ENCODE data around the gene SFT2D1.

DNA sequence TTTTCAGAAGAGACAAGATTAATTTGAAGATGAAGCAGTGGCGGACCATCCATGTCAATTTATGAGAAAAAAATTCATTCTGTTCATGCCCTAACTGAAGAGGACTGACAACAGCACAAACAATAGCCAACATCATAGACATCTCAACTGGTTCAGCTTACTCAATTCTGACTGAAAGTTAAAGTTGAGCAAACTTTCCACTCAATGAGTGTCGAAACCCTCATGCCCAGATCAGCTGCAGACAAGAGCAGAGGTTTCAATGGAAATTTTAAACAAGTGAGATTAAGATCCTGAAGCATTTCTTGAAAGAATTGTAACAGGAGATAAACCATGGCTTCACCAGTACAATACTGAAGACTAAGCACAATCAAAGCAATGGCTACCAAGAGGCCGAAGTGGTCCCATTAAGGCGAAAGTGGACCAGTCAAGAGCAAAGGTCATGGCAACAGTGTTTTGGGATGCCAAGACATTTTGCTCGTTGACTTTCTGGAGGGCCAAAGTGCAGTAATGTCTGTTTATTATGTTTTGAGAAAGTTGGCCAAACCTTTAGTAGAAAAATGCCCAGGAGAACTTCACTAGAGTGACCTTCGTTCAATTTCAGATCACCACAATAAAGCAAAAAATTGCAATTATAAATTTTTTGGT lies 6.1 kb upstream of the SFT2D1 start:
- TF ChIP-seq POLR2A (IDR thresholded peaks at IDR 0.05) (no peak), EP300 (IDR thresholded peaks at IDR 0.05) (no peak)
- TF ChIP-seq, protein P1, sequence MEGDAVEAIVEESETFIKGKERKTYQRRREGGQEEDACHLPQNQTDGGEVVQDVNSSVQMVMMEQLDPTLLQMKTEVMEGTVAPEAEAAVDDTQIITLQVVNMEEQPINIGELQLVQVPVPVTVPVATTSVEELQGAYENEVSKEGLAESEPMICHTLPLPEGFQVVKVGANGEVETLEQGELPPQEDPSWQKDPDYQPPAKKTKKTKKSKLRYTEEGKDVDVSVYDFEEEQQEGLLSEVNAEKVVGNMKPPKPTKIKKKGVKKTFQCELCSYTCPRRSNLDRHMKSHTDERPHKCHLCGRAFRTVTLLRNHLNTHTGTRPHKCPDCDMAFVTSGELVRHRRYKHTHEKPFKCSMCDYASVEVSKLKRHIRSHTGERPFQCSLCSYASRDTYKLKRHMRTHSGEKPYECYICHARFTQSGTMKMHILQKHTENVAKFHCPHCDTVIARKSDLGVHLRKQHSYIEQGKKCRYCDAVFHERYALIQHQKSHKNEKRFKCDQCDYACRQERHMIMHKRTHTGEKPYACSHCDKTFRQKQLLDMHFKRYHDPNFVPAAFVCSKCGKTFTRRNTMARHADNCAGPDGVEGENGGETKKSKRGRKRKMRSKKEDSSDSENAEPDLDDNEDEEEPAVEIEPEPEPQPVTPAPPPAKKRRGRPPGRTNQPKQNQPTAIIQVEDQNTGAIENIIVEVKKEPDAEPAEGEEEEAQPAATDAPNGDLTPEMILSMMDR (IDR thresholded peaks at IDR 0.05), result no peak
